Activated effector memory CD4-positive, alpha-beta T cell treated with anti-CD3 and anti-CD28 coated beads, Interleukin-2, amount 50 U/mL, for 16 hours (primary cell): ENCODE data around the gene EVC2.

Source experiments
- DNase-seq: peaks from one replicate; pipeline ENCODE4 v3.0.0-alpha.2; 2020

Gene EVC2

GRCh38 chr4:5711479-5712184, 3.3 kb upstream of the EVC2 start:
- DNase-seq: peak; percentile 63

- DNase-seq: peak; percentile 79
Measured at GRCh38 chr4:5710961-5711478, 2.7 kb upstream of the EVC2 start, which contains the start of gene EVC. TSS of gene EVC (plus strand) at chr4:5711201. CDS start at chr4:5711381, 180 bp downstream.

- DNase-seq: peak; percentile 24
Measured at GRCh38 chr4:5710065-5710960, 2.0 kb upstream of the EVC2 start.

- DNase-seq: no peak
Measured at GRCh38 chr4:5709207-5709575, 832 bp upstream of the EVC2 start.

GRCh38 chr4:5707778-5708448, 446 bp downstream of the EVC2 start:
- DNase-seq: peak; percentile 66

GRCh38 chr4:5707366-5707765, 993 bp downstream of the EVC2 start:
- peak; percentile 43 for DNase-seq

GRCh38 chr4:5706486-5707290, 1.7 kb downstream of the EVC2 start:
- DNase-seq: peak; percentile 56

- peak; percentile 37 for DNase-seq
Measured at GRCh38 chr4:5705647-5706320, 2.6 kb downstream of the EVC2 start.

- peak; percentile 34 for DNase-seq
Measured at GRCh38 chr4:5704276-5704675, 4.1 kb downstream of the EVC2 start.

- peak; percentile 57 for DNase-seq
Measured at GRCh38 chr4:5703831-5704230, 4.5 kb downstream of the EVC2 start.

- DNase-seq: peak; percentile 47
Measured at GRCh38 chr4:5701971-5702370, 6.4 kb downstream of the EVC2 start.

GRCh38 chr4:5700459-5700858, 7.9 kb downstream of the EVC2 start:
- DNase-seq: peak; percentile 47

GRCh38 chr4:5696341-5696740, 12.0 kb downstream of the EVC2 start:
- peak; percentile 50 for DNase-seq

GRCh38 chr4:5693871-5694270, 14.5 kb downstream of the EVC2 start:
- DNase-seq: no peak

- DNase-seq: no peak
Measured at GRCh38 chr4:5691491-5692132, 16.7 kb downstream of the EVC2 start.

GRCh38 chr4:5689065-5689464, 19.3 kb downstream of the EVC2 start:
- no peak for DNase-seq

GRCh38 chr4:5686338-5686737, 22.0 kb downstream of the EVC2 start:
- no peak for DNase-seq

- no peak for DNase-seq
Measured at GRCh38 chr4:5685296-5685695, 23.1 kb downstream of the EVC2 start.

GRCh38 chr4:5683566-5683965, 24.8 kb downstream of the EVC2 start:
- no peak for DNase-seq

GRCh38 chr4:5678977-5679376, 29.4 kb downstream of the EVC2 start:
- DNase-seq: no peak

- no peak for DNase-seq
Measured at GRCh38 chr4:5676763-5677162, 31.6 kb downstream of the EVC2 start.
